HCT116 (cell line): ENCODE data around the gene USP12. TPM values are rescaled to one million over a fixed set of nuclear protein-coding genes. Genes with fewer than 3 reads are reported as not detected.
A peak's percentile ranks its signal among the peaks of the same experiment; 100 is the strongest.

Experiments used
- ATAC-seq: fragments of 200-7000 bp; cut with Tn5 transposase; 2 replicates; pipeline ENCODE4 v1.9.1; 2020; ENCODE audit warnings: mild to moderate bottlenecking, moderate library complexity
- BruUV-seq: library from RNA; stranded (reverse); fragments of 400-500 nt; replicated peaks from 2 replicates; lab custom pipeline; 2021; lab: Mats Ljungman, UMichigan
- CTCF ChIA-PET: fragments of 300-600 bp; sonication (Branson Sonifier 250); formaldehyde crosslinking; loops from one replicate; lab custom pipeline; 2021; ENCODE audit warnings: antibody characterized with exemption; lab: Charles Lee
- POLR2A ChIA-PET: fragments of 300-600, 350-600 bp; sonication (Branson Sonifier 250); formaldehyde crosslinking; loops from one replicate; lab custom pipeline; 2021; ENCODE audit warnings: antibody characterized with exemption; lab: Charles Lee
- RAD21 ChIA-PET, 2 experiments: fragments of 300-600 bp; sonication (Branson Sonifier 250); formaldehyde crosslinking; loops; one replicate each; lab custom pipeline; 2023; ENCODE audit warnings: low total read pairs in 2 of 2; ENCODE audit not compliant: uncharacterized antibody in 2 of 2, unreplicated experiment in 2 of 2, low non-redundant PET in 1 of 2; lab: Charles Lee
- DNase-seq: peaks from one replicate; pipeline ENCODE4 v3.0.0-alpha.2; 2010; ENCODE audit warnings: low read depth, low spot score
- H2AFZ ChIP-seq: fragments of 200-600 bp; shearing (Covaris generic), sonication (generic); 2 replicates; pipeline ENCODE4 v1.6.1; 2017; ENCODE audit warnings: low read depth, mixed run types, mixed read lengths, antibody characterized with exemption, low read length; ENCODE audit not compliant: poor library complexity, severe bottlenecking
- H3K27ac ChIP-seq: 2 replicates; pipeline ENCODE4 v1.5.1; 2012; ENCODE audit warnings: low read depth, low read length
- H3K27me3 ChIP-seq: fragments of 200-600 bp; sonication (generic); 2 replicates; pipeline ENCODE4 v1.6.1; 2016; ENCODE audit warnings: mixed run types, low read length, mixed read lengths; ENCODE audit not compliant: insufficient read depth
- H3K36me3 ChIP-seq, 2 experiments: fragments of 200-500 bp in 1 of 2; fragments of 200-600 bp in 1 of 2; sonication (Bioruptor generic) in 1 of 2; sonication (generic) in 1 of 2; 2 replicates each; pipeline versions ENCODE4 v1.5.1 to v1.6.1; 2014 to 2016; ENCODE audit warnings: low read length in 2 of 2, inconsistent platforms in 1 of 2, mixed read lengths in 1 of 2, mixed run types in 1 of 2; ENCODE audit not compliant: insufficient read depth in 2 of 2, control insufficient read depth in 1 of 2
- H3K4me1 ChIP-seq, 2 experiments: fragments of 200-600 bp in 1 of 2; sonication (generic) in 1 of 2; 2 replicates each; pipeline versions ENCODE4 v1.5.1 to v1.6.1; 2012 to 2017; ENCODE audit warnings: low read length in 2 of 2, inconsistent platforms in 1 of 2, mild to moderate bottlenecking in 1 of 2, mixed read lengths in 1 of 2, mixed run types in 1 of 2, moderate library complexity in 1 of 2; ENCODE audit not compliant: insufficient read depth in 2 of 2, control insufficient read depth in 1 of 2
- H3K4me2 ChIP-seq: fragments of 200-600 bp; sonication (generic); 2 replicates; pipeline ENCODE4 v1.6.1; 2017; ENCODE audit warnings: mixed run types, low read length, mixed read lengths
- H3K4me3 ChIP-seq, 2 experiments: fragments of 200-600 bp in 1 of 2; sonication (generic) in 1 of 2; replicated peaks in 1 of 2; 2 replicates each; pipeline ENCODE4 v1.5.1; 2011 to 2016; ENCODE audit warnings: low read length in 2 of 2, control low read depth in 1 of 2, low read depth in 1 of 2, mild to moderate bottlenecking in 1 of 2, mixed read lengths in 1 of 2, mixed run types in 1 of 2
- H3K79me2 ChIP-seq: fragments of 200-600 bp; sonication (generic); 2 replicates; pipeline ENCODE4 v1.6.1; 2017; ENCODE audit warnings: mild to moderate bottlenecking, mixed run types, low read length, moderate library complexity, mixed read lengths; ENCODE audit not compliant: insufficient read depth
- H3K9ac ChIP-seq: fragments of 200-600 bp; sonication (generic); 2 replicates; pipeline ENCODE4 v1.6.1; 2016; ENCODE audit warnings: low read length, mixed read lengths
- H3K9me2 ChIP-seq: fragments of 200-600 bp; sonication (generic), shearing (Covaris generic); 2 replicates; pipeline ENCODE4 v1.6.1; 2017; ENCODE audit warnings: mixed run types, mild to moderate bottlenecking, moderate library complexity; ENCODE audit not compliant: insufficient read depth
- H3K9me3 ChIP-seq, 2 experiments: fragments of 200-500 bp in 1 of 2; fragments of 200-600 bp in 1 of 2; sonication (Bioruptor generic) in 1 of 2; sonication (generic) in 1 of 2; 2 replicates each; pipeline ENCODE4 v1.6.1; 2014 to 2017; ENCODE audit warnings: low read length in 2 of 2, mixed read lengths in 2 of 2, inconsistent platforms in 1 of 2, low read depth in 1 of 2, mild to moderate bottlenecking in 1 of 2, mixed run types in 1 of 2, moderate library complexity in 1 of 2; ENCODE audit not compliant: control insufficient read depth in 1 of 2, insufficient read depth in 1 of 2
- H4K20me1 ChIP-seq: fragments of 200-600 bp; sonication (generic), shearing (Covaris generic); 2 replicates; pipeline ENCODE4 v1.6.1; 2017; ENCODE audit warnings: mixed run types, mild to moderate bottlenecking, moderate library complexity; ENCODE audit not compliant: insufficient read depth
- CBX3 ChIP-seq: IDR thresholded peaks from 2 replicates; pipeline ENCODE4 v1.6.1; 2012; ENCODE audit warnings: low read depth
- EGR1 ChIP-seq: IDR thresholded peaks from 2 replicates; pipeline ENCODE4 v1.6.1; 2012; ENCODE audit warnings: low read depth
- ELF1 ChIP-seq: IDR thresholded peaks from 2 replicates; pipeline ENCODE4 v1.6.1; 2012; ENCODE audit warnings: low read depth, borderline replicate concordance
- FOSL1 ChIP-seq: IDR thresholded peaks from 2 replicates; pipeline ENCODE4 v1.6.1; 2012; ENCODE audit warnings: low read depth
- JUND ChIP-seq: IDR thresholded peaks from 2 replicates; pipeline ENCODE4 v1.6.1; 2012
- MAX ChIP-seq: IDR thresholded peaks from 2 replicates; pipeline ENCODE4 v1.6.1; 2012
- POLR2A ChIP-seq: IDR thresholded peaks from 2 replicates; pipeline ENCODE4 v1.7.0; 2011; ENCODE audit warnings: borderline replicate concordance; ENCODE audit not compliant: insufficient read depth, insufficient read length; ENCODE audit errors: extremely low read depth
- POLR2AphosphoS5 ChIP-seq: IDR thresholded peaks from 2 replicates; pipeline ENCODE4 v1.6.1; 2011; ENCODE audit warnings: mild to moderate bottlenecking, low read depth, low read length, moderate library complexity
- SIN3A ChIP-seq: IDR thresholded peaks from 2 replicates; pipeline ENCODE4 v1.6.1; 2012; ENCODE audit warnings: low read depth
- SP1 ChIP-seq: IDR thresholded peaks from 2 replicates; pipeline ENCODE4 v1.6.1; 2012; ENCODE audit warnings: low read depth
- YY1 ChIP-seq: IDR thresholded peaks from 2 replicates; pipeline ENCODE4 v1.6.1; 2011; ENCODE audit warnings: low read length, low read depth, moderate library complexity, mild to moderate bottlenecking; ENCODE audit not compliant: insufficient replicate concordance; ENCODE audit errors: extremely low read depth
- ZNF274 ChIP-seq: fragments of 200-500 bp; sonication (Bioruptor generic); IDR thresholded peaks from 2 replicates; pipeline ENCODE4 v1.6.1; 2014; ENCODE audit warnings: mild to moderate bottlenecking, low read depth, low read length, inconsistent platforms
- intact Hi-C: fragments of 100-400 bp; cut with micrococcal nuclease; formaldehyde crosslinking; loops from 2 replicates; pipeline ENCODE4 v1.10.0; 2022
- total RNA-seq: library from RNA; stranded (reverse); gene quantifications from one replicate; pipeline ENCODE4 v1.2.1, GENCODE V29; 2021; ENCODE audit not compliant: unreplicated experiment
- TF ChIP-seq, protein P1 (sequence below): IDR thresholded peaks from 2 replicates; pipeline ENCODE4 v1.6.1; 2011; ENCODE audit warnings: mild to moderate bottlenecking, low read length, moderate library complexity; ENCODE audit not compliant: insufficient replicate concordance; ENCODE audit errors: extremely low read depth
- TF ChIP-seq, protein P2 (sequence below), 3 experiments: fragments of 200-600 bp in 1 of 3; sonication (generic) in 1 of 3; IDR thresholded peaks in 2 of 3; conservative IDR thresholded peaks in 1 of 3; 2 replicates each; pipeline ENCODE4 v1.5.1; 2012 to 2017; ENCODE audit warnings: low read depth in 2 of 3, low read length in 2 of 3, antibody characterized with exemption in 1 of 3, borderline replicate concordance in 1 of 3, control low read depth in 1 of 3, mild to moderate bottlenecking in 1 of 3, mixed read lengths in 1 of 3, mixed run types in 1 of 3, moderate library complexity in 1 of 3; ENCODE audit not compliant: insufficient read depth in 1 of 3

Gene USP12
- total RNA-seq, 1 experiment from 2014 or later, result 28.3 TPM

GRCh38 chr13:27211771-27212364, 40.3 kb upstream of the USP12 start:
- Histone ChIP-seq H3K4me1 (peaks cover 4 to 16% of the 10 kb centered on the region in 2 experiments; a peak in 3 of 4 replicates), H3K79me2 (no peaks in the 10 kb centered on the region), H3K27ac (peak overlapping the region; percentile 35; the same call in 1 of the 2 replicates), H3K9me2 (no peaks in the 10 kb centered on the region), H3K4me2 (peak overlapping the region; percentile 61), H3K9ac (0 out of 2 replicates have a peak overlapping the region, but pooled peaks have one; percentile 24), H4K20me1 (no peaks in the 10 kb centered on the region)
- BruUV-seq, result no TSS peak
- RAD21 ChIA-PET, result interaction anchor here in 1 of 2 experiments (0.6 kb wide), 1 partner anchor 61 kb away, joined by 6 read pairs; no protein-coding TSS in a partner anchor
- POLR2A ChIA-PET, result interaction anchor here (1.7 kb wide), 1 partner anchor 17 kb away, joined by 9 read pairs; no protein-coding TSS in a partner anchor
- DNase-seq (peak; percentile 32), ATAC-seq (peak; percentile 91)
- TF ChIP-seq POLR2AphosphoS5 (no peak), EGR1 (no peak), ELF1 (no peak), FOSL1 (peak; percentile 57; the same call in 1 of the 2 replicates), MAX (peak; percentile 76), SP1 (no peak), POLR2A (no peak), JUND (peak; percentile 56; the same call in 1 of the 2 replicates), ZNF274 (no peak), CBX3 (no peak)
- TF ChIP-seq, all 23 proteins: peak for 3
- CTCF ChIA-PET, result no interaction called here
- Histone ChIP-seq H3K36me3 (no peaks in the 10 kb centered on the region), H3K9me3 (no peaks in the 10 kb centered on the region), H3K27me3 (no peaks in the 10 kb centered on the region), H3K4me3 (no peak overlapping the region), H2AFZ (no peak overlapping the region)
- intact Hi-C loops, result no loop called here

GRCh38 chr13:27211271-27211670, 39.7 kb upstream of the USP12 start:
- Histone ChIP-seq H4K20me1 (no peaks in the 10 kb centered on the region), H3K4me2 (peak overlapping the region; percentile 61), H3K9me2 (no peaks in the 10 kb centered on the region), H3K4me1 (peaks cover 4 to 16% of the 10 kb centered on the region in 2 experiments; a peak in 3 of 4 replicates), H3K27ac (no peak overlapping the region), H3K27me3 (no peaks in the 10 kb centered on the region), H3K79me2 (no peaks in the 10 kb centered on the region), H3K9me3 (no peaks in the 10 kb centered on the region), H3K36me3 (no peaks in the 10 kb centered on the region), H2AFZ (no peak overlapping the region), H3K9ac (no peak overlapping the region), H3K4me3 (no peak overlapping the region)
- BruUV-seq, result no TSS peak
- intact Hi-C loops, result no loop called here
- ChIA-PET RAD21 (interaction anchor here in 1 of 2 experiments (0.6 kb wide), 1 partner anchor 62 kb away, joined by 6 read pairs; no protein-coding TSS in a partner anchor), POLR2A (interaction anchor here (1.7 kb wide), 1 partner anchor 16 kb away, joined by 9 read pairs; no protein-coding TSS in a partner anchor), CTCF (no interaction called here)
- ATAC-seq, result no peak
- no peak for DNase-seq
- TF ChIP-seq CBX3 (no peak), SP1 (no peak), POLR2A (no peak), EGR1 (no peak), YY1 (no peak), JUND (no peak), SIN3A (no peak), POLR2AphosphoS5 (no peak), ZNF274 (no peak)
- TF ChIP-seq, protein P1, sequence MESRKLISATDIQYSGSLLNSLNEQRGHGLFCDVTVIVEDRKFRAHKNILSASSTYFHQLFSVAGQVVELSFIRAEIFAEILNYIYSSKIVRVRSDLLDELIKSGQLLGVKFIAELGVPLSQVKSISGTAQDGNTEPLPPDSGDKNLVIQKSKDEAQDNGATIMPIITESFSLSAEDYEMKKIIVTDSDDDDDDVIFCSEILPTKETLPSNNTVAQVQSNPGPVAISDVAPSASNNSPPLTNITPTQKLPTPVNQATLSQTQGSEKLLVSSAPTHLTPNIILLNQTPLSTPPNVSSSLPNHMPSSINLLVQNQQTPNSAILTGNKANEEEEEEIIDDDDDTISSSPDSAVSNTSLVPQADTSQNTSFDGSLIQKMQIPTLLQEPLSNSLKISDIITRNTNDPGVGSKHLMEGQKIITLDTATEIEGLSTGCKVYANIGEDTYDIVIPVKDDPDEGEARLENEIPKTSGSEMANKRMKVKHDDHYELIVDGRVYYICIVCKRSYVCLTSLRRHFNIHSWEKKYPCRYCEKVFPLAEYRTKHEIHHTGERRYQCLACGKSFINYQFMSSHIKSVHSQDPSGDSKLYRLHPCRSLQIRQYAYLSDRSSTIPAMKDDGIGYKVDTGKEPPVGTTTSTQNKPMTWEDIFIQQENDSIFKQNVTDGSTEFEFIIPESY, result no peak
- TF ChIP-seq, protein P2, sequence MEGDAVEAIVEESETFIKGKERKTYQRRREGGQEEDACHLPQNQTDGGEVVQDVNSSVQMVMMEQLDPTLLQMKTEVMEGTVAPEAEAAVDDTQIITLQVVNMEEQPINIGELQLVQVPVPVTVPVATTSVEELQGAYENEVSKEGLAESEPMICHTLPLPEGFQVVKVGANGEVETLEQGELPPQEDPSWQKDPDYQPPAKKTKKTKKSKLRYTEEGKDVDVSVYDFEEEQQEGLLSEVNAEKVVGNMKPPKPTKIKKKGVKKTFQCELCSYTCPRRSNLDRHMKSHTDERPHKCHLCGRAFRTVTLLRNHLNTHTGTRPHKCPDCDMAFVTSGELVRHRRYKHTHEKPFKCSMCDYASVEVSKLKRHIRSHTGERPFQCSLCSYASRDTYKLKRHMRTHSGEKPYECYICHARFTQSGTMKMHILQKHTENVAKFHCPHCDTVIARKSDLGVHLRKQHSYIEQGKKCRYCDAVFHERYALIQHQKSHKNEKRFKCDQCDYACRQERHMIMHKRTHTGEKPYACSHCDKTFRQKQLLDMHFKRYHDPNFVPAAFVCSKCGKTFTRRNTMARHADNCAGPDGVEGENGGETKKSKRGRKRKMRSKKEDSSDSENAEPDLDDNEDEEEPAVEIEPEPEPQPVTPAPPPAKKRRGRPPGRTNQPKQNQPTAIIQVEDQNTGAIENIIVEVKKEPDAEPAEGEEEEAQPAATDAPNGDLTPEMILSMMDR (IDR thresholded peaks at IDR 0.05 in 2 of 3, conservative IDR thresholded peaks at IDR 0.05 in 1 of 3; ENCODE audit: borderline replicate concordance in 1 of 3, insufficient read depth in 1 of 3, low read depth in 2 of 3, low read length in 2 of 3), result no peak
